HUES48 (cell line): ENCODE results near the gene ABCB10.
"Not testable (repeated sequence)": the region's sequence is repeated elsewhere in the genome, so short reads cannot be mapped to it uniquely, and the experiment has no call there.

ENCODE experiments used
- H3K27ac ChIP-seq: one replicate; pipeline ENCODE4 v1.7.0; 2013; ENCODE audit warnings: low read depth, low read length, inconsistent platforms
- H3K27me3 ChIP-seq: 2 replicates; pipeline ENCODE4 v1.6.1; 2013; ENCODE audit warnings: mild to moderate bottlenecking, low read length; ENCODE audit not compliant: control insufficient read depth, insufficient read depth
- H3K36me3 ChIP-seq: 2 replicates; pipeline ENCODE4 v1.6.1; 2013; ENCODE audit warnings: low read length; ENCODE audit not compliant: control insufficient read depth, insufficient read depth
- H3K4me1 ChIP-seq: 2 replicates; pipeline ENCODE4 v1.6.1; 2013; ENCODE audit warnings: mild to moderate bottlenecking, low read length; ENCODE audit not compliant: control insufficient read depth, insufficient read depth
- H3K4me3 ChIP-seq: 2 replicates; pipeline ENCODE4 v1.5.1; 2013; ENCODE audit warnings: mild to moderate bottlenecking, low read depth, low read length
- H3K9ac ChIP-seq: 2 replicates; pipeline ENCODE4 v1.6.1; 2013; ENCODE audit warnings: mild to moderate bottlenecking, low read depth, low read length, moderate library complexity
- H3K9me3 ChIP-seq: 2 replicates; pipeline ENCODE4 v1.6.1; 2013; ENCODE audit warnings: low read length; ENCODE audit not compliant: control insufficient read depth, insufficient read depth

The ABCB10 gene

DNA sequence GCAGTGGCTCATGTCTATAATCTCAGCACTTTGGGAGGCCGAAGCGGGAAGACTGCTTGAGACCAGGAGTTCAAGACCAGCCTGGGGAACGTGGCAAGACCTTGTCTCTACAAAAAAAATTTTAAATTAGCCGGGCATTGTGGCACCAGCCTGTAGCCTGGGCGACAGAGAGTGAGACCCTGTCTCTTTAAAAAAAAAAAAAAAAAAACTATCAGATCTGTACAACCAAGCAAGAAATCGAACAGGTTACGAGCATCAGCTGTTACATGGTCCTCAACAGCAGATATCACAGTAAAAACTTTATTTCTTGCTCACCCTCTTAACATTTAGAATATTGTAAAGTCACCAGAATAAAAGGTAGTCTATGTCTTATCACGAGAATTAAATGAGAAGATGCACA lies 51.9 kb downstream of the ABCB10 start:
- Histone ChIP-seq H3K4me3 (peak overlapping the region; percentile 79), H3K36me3 (peaks cover 31% of the 10 kb centered on the region), H3K9ac (peak overlapping the region; percentile 89; the same call in 1 of the 2 replicates), H3K4me1 (peaks cover 12% of the 10 kb centered on the region), H3K27me3 (no peaks in the 10 kb centered on the region), H3K27ac (no peak overlapping the region), H3K9me3 (no peaks in the 10 kb centered on the region)

DNA sequence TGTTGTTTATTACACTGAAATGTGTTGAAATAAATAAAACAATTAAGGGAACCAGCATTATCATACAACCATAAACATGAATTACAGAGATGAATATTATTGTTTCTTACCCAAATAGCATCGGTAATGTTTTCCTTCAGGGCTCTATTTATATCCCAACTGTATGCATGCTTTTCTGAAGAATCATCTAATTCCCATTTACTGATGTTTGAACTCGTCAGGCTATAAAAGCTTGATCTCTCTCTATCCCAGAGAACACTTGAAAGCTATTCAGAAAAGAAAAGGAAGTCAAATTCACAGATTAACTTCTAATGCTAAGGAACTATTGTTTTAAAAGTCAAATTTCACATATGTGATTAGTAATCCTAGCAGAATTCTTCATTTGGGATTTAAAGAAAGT lies 62.7 kb downstream of the ABCB10 start:
- Histone ChIP-seq H3K36me3 (peaks cover 83% of the 10 kb centered on the region), H3K4me3 (no peak overlapping the region)

DNA sequence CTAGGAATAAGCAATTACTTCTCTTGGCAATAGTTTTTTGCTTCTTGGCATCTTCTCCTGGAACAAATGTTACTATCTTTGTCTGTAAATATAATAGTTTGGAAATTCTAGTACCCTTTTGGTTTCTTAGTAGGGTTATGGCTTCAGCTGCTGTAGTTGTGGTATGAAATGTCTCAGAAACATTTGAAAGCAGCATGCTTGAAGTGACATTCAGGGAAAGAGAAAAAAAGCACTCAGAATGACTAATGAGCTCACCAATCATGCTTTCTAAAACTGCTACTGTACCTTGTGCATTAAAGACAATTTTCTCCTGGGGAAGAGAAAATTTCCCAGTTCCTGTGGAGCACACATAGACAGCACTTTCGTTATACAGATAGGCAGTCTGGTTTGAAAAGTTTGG lies 71.3 kb downstream of the ABCB10 start:
- no peak overlapping the region for H3K9ac ChIP-seq
- peaks cover 84% of the 10 kb centered on the region for H3K36me3 ChIP-seq
- H3K27ac ChIP-seq: no peak overlapping the region
- no peaks in the 10 kb centered on the region for H3K9me3 ChIP-seq
- H3K4me1 ChIP-seq: no peaks in the 10 kb centered on the region
- no peak overlapping the region for H3K4me3 ChIP-seq
- H3K27me3 ChIP-seq: no peaks in the 10 kb centered on the region

More for the DNA sequence above, 62.7 kb downstream of the ABCB10 start:
- Histone ChIP-seq H3K9ac (no peak overlapping the region), H3K27ac (no peak overlapping the region), H3K9me3 (no peaks in the 10 kb centered on the region), H3K4me1 (no peaks in the 10 kb centered on the region), H3K27me3 (no peaks in the 10 kb centered on the region)

DNA sequence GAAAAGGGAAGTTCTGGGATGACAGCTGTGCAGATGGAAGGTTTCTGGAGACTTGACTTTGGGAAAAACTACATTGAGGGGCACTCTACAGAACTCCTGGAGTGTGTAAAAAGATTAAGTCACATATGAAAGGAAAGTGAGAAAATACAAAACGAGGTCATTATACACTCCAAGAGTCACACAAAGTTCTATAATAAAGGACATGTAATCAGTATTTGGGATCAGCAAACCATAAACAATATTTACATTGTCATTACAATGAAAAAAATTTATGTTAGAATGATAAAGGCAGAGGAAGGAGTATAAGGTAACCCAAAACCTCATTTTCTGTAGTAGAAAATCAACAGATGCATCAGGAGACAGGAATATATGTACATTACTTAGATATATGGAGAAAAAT lies 73.2 kb downstream of the ABCB10 start:
- Histone ChIP-seq H3K36me3 (peaks cover 93% of the 10 kb centered on the region), H3K4me1 (no peaks in the 10 kb centered on the region), H3K9ac (no peak overlapping the region)

DNA sequence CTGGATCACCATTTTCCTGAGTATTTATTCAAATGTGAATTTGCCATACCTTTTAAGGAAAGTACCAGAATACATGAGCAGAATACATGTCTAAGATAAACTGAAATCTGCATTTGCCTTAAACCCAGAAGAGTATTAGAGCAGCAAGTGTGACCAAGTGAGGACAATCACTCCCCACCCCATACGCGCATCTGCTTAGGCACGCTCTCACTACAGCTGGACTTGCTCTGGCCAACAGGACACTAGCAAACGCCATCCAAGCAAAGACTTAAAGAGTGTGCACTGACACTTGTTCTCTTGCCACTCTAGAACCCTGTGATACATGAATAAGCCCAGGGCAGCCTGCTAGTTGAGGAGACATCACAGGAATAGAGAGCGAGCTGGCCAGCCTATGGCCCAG lies 76.0 kb downstream of the ABCB10 start:
- H3K27ac ChIP-seq: no peak overlapping the region
- no peaks in the 10 kb centered on the region for H3K4me1 ChIP-seq
- no peak overlapping the region for H3K4me3 ChIP-seq
- H3K36me3 ChIP-seq: peaks cover 94% of the 10 kb centered on the region
- no peaks in the 10 kb centered on the region for H3K9me3 ChIP-seq
- H3K27me3 ChIP-seq: no peaks in the 10 kb centered on the region
- no peak overlapping the region for H3K9ac ChIP-seq

More for the DNA sequence above, 73.2 kb downstream of the ABCB10 start:
- no peaks in the 10 kb centered on the region for H3K9me3 ChIP-seq
- H3K27me3 ChIP-seq: no peaks in the 10 kb centered on the region
- H3K27ac ChIP-seq: no peak overlapping the region
- H3K4me3 ChIP-seq: no peak overlapping the region

DNA sequence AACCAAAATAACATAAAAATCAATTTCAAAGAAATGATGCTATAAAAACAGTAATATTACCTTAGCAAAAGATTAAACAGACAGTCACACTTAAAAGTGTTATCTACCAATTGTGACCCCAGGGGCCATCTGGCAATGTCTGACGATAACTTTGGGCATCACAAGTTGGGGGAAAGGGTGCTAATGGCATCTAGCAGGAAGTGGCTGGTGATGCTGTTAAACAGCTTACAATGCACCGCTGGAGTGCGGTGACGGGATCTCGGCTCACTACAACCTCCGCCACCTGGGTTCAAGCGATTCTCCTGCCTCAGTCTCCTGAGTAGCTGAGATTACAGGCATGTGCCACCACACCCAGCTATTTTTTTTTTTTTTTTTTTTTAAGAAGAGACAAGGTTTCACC lies 78.0 kb downstream of the ABCB10 start:
- Histone ChIP-seq H3K9ac (no peak overlapping the region), H3K4me3 (no peak overlapping the region), H3K4me1 (no peaks in the 10 kb centered on the region), H3K27ac (no peak overlapping the region), H3K27me3 (no peaks in the 10 kb centered on the region), H3K36me3 (peaks cover 90% of the 10 kb centered on the region), H3K9me3 (no peaks in the 10 kb centered on the region)

DNA sequence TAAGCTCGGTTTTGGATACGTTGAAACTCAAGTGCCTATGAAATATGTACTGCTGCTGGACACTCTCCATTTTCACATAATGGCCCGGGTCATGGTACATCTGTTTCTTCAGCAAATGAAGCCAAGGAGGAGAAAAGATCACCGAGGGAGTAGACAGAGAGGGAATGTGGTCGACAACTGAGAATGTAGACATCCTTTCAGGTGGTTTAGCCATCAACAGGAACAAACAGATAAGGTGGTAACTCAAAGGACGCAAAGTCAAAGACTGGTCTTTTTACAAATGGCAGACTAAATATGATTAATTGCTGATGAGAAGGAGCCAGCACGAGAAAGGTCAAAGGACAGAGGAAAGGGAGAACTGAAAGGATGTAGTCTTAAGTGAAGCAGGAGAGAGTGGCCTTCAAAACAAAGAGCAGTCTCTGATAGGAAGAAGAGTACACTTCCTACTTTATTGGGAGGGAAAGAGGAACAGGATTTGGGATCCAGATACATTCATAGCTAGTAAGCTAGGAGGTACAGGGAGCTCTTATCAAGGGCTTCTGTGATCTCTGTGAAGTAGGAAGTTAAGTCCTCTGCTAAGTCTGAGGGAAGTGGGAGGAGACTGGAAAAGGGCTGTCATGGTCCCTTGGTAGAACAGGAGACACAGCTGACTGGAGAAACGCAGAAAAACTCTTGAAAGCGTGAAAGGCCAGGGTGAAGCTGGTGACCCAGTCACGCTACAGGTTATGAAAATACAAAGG lies 78.7 kb downstream of the ABCB10 start:
- H3K4me1 ChIP-seq: no peaks in the 10 kb centered on the region
- H3K9me3 ChIP-seq: no peaks in the 10 kb centered on the region
- peaks cover 90% of the 10 kb centered on the region for H3K36me3 ChIP-seq
- no peak overlapping the region for H3K9ac ChIP-seq
- no peaks in the 10 kb centered on the region for H3K27me3 ChIP-seq
- no peak overlapping the region for H3K4me3 ChIP-seq
- no peak overlapping the region for H3K27ac ChIP-seq

DNA sequence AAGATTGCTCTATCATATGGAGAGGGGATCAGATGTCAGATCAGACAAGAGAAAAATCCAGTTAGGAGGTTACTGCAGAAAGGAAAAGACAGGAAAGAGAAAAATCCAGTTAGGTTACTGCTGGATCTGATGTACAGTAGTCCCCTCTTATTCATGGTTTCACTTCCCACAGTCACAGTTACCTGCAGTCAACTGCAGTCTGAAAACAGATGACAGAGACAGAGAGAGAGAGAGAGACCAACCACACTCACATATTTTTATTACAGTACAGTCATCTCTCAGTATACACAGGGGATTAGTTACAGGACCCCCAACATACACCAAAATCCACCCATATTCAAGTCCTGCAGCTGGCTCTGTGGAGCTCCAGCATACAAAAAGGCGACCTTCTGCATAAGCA lies 79.7 kb downstream of the ABCB10 start:
- Histone ChIP-seq H3K27ac (no peak overlapping the region), H3K27me3 (no peaks in the 10 kb centered on the region), H3K9me3 (no peaks in the 10 kb centered on the region), H3K9ac (no peak overlapping the region), H3K4me1 (no peaks in the 10 kb centered on the region), H3K36me3 (peaks cover 90% of the 10 kb centered on the region), H3K4me3 (no peak overlapping the region)

DNA sequence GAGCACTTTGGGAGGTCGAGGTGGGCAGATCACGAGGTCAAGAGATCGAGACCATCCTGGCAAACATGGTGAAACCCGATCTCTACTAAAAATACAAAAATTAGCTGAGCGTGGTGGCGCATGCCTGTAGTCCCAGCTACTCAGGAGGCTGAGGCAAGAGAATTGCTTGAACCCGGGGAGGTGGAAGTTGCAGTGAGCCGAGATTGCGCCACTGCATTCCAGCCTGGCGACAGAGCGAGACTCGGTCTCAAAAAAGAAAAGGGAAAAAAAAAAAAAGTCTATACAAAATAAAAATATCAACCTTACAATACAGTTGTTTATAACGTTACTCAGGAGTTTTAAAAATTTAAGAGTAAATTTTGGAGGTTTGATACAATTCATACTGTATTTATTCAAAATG lies 82.6 kb downstream of the ABCB10 start:
- H3K27me3 ChIP-seq, H3K4me3 ChIP-seq, H3K4me1 ChIP-seq, H3K9ac ChIP-seq, H3K9me3 ChIP-seq, H3K27ac ChIP-seq: not testable (repeated sequence)
- H3K36me3 ChIP-seq: peaks cover 84% of the 10 kb centered on the region

DNA sequence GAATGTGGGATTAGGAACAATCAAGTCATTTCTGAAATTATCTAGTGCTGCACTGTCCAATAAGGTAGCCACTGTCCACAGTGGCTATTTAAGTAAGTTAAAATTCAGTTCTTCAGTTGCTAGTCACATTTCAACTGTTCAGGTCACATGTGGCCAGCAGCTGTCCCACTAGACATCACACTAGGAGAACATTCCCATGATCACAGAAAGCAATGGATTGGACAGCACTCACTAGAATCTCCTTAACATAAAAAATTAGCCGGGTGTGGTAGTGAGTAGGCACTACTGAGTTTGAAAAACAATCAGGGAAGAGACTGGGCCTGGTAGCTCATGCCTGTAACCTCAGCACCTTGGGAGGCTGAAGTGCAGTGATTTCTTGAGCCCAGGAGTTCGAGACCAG lies 84.0 kb downstream of the ABCB10 start:
- H3K9ac ChIP-seq: no peak overlapping the region
- H3K4me1 ChIP-seq: no peaks in the 10 kb centered on the region
- no peaks in the 10 kb centered on the region for H3K9me3 ChIP-seq
- no peaks in the 10 kb centered on the region for H3K27me3 ChIP-seq
- peaks cover 85% of the 10 kb centered on the region for H3K36me3 ChIP-seq
- no peak overlapping the region for H3K27ac ChIP-seq
- no peak overlapping the region for H3K4me3 ChIP-seq

DNA sequence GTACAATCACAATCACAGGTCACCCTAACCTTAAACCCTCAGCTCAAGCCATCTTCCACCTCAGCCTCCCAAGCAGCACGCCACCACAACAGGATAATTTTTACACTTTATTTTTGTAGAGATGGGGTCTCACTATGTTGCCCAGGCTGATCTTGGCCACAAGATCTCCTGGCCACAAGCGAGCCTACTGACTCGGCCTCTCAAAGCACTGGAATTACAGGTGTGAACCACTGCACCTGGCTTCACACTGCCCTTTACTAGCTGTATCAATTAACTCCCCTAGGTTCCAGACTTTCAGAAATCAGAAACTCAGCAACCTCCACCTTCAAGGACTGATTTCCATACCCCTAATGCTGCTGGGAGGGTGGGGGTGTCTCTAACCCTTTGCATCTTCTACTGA lies 87.3 kb downstream of the ABCB10 start:
- Histone ChIP-seq H3K27ac (no peak overlapping the region), H3K4me1 (no peaks in the 10 kb centered on the region), H3K36me3 (peaks cover 86% of the 10 kb centered on the region), H3K27me3 (no peaks in the 10 kb centered on the region), H3K9ac (no peak overlapping the region), H3K4me3 (no peak overlapping the region), H3K9me3 (no peaks in the 10 kb centered on the region)
